Hematopoietic multipotent progenitor cell treated with erythropoietin and hydrocortisone succinate and interleukin-3 and kit ligand, for 15 days (in vitro differentiated cells): ENCODE measurements around the gene GOLM1.
A peak's percentile ranks its signal among the peaks of the same experiment; 100 is the strongest.

Source experiments
- DNase-seq: peaks from one replicate; pipeline ENCODE4 v3.0.0-alpha.2; 2015; ENCODE audit warnings: low spot score

The GOLM1 gene

DNA sequence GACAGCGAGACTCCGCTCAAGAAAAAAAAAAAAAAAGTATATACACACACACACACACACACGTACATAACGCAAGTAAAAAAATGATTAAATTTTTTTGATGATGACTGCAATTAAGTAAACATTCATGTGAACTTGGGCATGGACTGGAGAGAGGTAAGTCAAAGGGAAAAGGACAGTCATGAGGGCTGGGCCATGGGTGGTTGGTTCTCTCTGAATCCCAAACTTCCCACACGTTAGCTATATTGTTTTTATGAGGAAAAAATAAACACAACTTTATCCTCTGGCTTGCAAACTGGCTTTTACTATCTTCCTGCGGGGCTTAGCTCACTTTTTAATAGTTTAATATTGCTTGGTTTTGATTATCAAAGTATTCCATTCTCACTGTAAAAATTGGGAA, 53.7 kb downstream of the GOLM1 start:
- DNase-seq: no peak

GRCh38 chr9:86043999-86044398, 55.4 kb downstream of the GOLM1 start:
- DNase-seq: no peak

- DNase-seq: no peak
Observed at GRCh38 chr9:86043586-86043985, 55.8 kb downstream of the GOLM1 start.

DNA sequence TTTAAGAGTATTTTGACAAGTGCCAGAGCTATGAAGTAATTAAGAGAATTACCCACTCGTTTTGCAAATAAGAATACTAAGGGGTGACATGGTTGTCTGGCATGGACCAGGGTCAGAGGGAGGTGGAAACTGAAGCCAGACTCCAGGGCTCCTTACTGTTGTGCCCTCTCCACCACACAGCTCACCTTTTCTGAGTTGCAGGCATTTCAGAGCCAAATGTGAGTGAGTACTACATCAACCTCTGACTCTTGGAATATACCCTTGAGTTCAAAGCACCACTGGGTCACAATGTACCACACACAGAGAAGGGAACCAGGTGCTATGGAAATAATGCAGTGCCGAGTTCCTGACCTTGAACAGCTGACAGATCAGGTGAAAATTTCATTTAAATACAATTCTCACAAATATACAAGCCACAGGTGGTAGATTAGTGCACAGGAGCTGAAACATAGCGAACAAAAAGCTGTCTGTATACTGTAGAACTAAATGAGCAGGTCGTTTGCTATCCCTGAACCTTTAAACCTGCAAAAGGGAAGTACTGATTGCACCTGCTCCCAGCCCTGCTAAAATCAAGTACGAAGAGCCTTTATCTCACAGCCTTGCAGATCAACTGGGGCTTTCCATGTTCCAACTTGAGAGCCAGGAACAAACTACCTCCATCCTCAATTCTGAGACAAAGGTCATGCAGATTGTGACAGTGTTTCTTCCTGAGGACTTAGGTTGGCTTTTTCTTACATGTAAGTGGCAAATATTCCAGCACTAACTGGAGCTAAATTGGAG, 57.0 kb downstream of the GOLM1 start:
- no peak for DNase-seq

DNA sequence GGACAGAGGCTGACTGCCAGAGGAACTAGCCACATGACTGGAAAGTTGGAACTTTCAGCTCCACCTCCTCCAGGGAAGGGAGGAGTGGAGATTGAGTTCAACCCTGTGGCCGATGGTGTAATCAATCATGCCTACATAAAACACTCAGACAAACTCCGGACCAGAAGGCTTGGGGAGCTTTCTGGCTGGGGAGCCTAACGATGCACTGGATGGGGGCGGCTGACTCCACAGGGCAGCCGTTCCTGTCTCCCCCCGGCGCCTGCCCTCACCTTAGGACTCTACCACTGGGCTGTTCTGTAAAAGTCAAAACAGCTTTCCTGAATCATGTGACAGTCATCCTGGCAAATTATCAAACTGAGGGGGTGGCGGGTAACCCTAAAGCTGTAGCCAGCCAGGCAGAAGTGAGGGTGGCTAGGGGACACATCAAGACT, 58.0 kb downstream of the GOLM1 start:
- no peak for DNase-seq

DNA sequence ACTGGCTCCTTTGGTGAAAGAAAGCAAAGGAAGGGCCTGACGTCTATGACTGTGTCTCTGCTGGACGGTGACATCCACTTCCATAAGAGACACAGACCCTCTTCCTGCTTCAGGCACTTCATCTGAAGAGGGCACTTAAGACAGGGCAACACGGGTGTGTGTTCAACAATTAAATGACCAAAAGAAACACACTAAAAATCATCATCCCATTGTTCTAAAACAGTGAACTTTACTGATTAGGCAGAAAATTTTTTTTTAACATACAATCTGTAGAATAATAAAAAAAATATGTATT, 58.5 kb downstream of the GOLM1 start:
- no peak for DNase-seq

DNA sequence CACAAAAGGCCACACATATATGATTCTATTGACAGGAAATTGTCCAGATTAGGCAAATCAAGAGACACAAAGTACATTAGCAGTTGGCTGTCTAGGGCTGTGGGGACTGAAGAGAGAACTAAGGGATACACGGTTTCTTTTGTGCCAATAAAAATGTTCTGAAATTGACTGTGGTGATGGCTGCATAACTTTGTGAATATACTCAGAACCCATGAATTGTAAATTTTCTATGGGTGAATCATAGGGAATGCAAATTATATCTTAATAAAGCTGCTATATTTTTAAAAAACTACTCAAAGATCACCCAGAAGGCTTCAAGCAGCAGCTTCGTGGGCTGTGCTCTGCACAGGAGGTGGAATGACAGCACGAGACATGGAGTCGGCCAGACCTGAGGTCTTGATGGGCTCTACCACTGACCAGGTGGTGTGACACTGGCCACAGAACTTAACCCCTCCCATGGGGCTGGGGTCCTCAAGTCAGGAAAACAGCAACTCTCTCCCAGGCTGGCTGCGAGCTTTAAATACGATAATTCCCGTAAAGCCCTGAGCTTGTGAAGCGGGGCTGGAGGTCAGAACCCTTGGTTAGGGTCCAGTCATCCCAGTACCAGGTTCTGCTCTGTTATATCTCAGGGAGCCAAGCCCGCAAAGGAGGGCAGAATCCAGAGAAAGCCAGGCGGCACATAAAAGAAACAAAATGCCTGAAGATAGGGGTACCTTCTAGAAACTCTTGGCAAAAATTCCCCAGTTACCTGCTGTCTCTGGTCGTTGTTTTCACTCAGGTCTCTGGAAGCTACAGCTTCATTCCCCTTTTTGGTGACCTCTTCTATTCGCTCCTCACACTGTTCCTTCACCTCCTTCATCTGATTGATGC, 59.1 kb downstream of the GOLM1 start:
- DNase-seq: no peak

GRCh38 chr9:86036555-86036954, 62.8 kb downstream of the GOLM1 start:
- DNase-seq: no peak

DNA sequence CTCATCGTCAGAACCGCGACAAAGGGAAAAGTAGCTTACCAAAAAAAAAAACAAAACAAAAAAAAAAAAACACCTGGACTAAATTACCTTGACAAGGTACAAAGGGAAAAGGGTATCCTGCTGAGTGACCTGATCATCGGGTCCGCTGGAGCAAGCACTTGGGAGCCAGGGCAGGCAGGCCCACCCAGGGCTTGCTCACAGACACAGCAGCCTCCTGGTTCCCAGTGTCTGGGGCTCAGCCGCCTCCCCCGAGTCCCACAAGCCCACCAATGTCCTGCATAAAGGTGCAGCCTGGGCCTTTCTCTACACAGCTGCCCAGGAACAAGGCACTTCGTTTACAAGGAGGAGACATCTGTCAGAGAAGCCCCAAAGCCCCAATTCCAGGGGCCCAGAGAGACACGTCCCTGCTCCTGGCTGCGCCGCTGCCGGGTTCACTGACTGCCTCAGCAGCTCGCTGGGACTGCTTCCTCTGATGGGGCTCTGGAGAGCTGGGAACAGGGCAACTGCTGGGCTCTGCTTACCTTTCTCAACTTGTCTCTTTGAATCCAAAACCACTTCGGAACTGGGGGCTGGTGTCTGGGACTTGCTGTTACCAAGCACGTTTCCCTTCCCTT, 63.4 kb downstream of the GOLM1 start:
- DNase-seq: no peak

DNA sequence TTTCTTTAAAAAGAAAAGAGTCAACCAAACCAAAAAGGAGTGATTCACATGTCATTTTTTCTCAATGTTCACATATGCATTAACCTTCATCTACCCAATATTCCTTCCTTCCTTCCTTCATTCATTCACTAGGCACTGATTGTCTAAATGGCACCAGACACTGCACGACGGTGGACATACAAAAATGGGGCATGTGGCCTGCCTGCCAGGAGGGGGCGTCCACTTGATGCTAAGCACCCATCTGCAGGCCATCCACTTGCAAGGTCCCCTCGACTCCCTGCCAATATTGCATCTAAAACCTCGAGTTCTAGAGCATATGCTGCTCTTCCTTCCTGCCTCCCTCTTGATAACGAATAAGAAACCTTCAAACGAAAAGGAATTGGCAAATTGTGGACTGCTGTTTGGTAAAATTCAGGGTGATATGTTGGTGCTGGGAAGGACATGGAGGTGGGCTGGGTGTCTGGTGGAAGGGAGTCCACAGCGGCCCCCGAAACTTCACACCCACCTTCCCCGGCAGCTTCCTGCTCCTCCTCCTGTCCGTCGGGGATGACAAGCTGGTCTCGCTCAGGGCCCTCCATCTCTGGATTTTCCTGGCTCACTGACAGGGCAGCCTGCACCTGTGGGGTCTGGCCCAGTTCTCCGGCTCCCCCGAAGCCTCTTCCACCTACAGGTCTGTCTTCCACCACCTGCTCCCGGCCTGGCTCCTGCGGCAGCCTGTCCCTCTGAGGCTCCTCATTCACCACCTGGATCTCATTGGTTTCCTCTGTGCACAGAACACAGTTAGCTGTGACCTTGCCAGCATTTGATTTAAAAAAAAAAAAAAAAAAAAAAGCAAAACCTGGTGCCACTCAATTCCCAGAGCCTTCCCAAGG, 64.3 kb downstream of the GOLM1 start:
- DNase-seq: peak; percentile 20

- DNase-seq: no peak
Observed at GRCh38 chr9:86027767-86028166, 71.6 kb downstream of the GOLM1 start.

DNA sequence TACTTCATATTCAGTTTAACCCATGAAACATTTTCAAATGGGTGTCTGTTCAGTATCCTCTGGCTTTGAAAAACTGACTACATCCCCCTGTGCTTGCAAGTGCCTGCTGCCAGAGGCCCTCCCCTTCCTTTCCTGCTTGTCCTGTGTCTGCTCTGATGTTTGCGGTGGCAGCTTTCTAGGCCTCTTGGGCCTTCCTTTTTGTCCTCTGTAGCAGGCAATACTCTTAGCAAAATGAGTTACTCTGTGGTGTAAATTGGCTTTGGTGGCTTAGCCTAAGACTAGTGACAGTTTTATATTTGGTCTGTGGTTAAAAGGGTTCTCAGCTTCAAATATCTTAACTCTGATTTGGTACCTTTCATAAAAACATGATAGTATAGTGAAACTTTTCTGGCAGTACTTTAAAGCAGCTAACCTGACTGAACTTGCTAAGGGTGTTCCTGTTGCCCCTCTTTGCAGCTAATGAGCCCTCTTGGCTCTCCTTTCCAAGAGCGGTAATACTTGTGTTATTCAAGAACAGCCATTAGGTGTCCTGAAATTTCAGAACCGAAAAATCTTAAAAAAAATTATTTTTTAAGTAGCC, 76.6 kb downstream of the GOLM1 start:
- no peak for DNase-seq

DNA sequence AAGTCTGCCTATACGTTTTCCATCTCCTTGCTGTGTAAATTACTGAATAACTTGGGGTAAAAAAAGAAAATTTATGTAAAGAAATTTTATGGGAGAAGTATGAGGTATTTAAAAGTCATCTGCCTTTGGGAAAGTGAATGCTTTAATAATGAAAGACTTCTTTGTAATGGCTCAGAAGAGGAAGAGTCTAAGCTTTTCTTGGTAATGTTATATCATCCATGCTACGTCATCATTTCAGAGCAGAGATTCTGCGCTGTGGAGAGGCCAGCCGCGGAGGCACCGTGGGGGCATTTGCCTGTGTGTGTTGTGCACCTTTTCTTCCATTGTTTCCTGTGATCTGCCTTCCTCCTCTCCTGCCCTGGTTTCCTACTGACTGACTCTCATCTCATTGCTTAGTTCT, 78.2 kb downstream of the GOLM1 start:
- DNase-seq: no peak

- DNase-seq: no peak
Observed at GRCh38 chr9:86020731-86021130, 78.6 kb downstream of the GOLM1 start.

DNA sequence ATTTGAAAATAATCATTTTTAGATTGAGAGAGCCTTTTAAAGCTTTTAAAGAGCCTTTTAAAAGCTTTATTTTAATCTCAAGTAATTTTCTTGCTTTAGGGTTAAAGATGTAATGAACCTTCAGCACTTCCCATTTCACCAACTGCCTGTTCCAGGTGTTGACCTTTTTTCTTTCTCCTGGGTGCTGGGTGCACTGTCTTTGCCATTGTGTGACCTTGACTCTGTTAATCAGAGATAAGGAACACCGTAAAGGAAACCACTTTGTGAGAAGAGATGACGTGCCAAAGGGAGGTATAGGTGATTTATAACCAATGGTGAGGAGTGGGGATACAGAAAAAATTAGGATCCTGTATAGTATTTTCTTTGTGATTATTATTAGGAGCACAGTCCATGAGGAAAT, 90.2 kb downstream of the GOLM1 start:
- no peak for DNase-seq

DNA sequence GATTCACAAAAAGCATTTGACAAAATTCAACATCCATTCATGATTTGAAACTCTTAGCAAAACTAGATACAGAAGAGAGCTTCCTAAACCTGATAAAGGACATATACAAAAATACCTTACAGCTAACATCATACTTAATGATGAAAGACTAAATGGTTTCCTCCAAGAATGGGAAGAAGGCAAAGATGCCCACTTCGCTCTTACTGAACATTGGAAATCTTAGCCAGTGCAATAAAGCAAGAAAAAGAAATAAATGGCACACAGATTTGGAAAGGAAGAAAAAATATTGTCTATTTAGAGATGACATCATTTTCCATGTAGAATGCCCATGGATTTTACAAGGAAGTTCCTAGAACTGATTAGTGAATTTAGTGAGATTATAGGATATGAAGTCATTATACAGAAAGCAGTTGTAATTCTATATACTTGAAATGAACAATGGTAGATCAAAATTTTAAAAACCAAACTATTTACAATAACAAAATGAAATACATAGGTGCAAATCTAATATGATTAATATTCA, 94.0 kb downstream of the GOLM1 start:
- DNase-seq: no peak

GRCh38 chr9:85995599-85995998, 103.8 kb downstream of the GOLM1 start:
- no peak for DNase-seq

DNA sequence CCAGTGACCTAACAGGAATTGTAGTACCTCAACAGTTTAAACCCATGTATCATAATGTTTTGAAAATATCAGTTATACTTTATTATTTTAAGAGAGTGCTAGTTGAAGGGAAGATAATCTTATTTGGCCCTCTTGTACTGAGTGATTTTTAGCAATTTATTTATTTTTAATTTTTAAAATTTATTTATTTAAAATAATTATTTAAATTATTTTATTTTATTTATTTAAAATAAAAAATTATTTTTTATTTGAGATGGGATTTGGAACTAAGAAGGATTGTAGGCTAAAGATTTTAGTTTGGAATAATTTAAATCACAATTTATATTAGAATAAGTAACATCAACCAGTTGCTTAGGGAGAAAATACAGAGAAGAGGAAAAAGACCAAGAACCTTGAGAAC, 104.3 kb downstream of the GOLM1 start:
- DNase-seq: no peak

- no peak for DNase-seq
Observed at GRCh38 chr9:85994191-85994590, 105.2 kb downstream of the GOLM1 start.

DNA sequence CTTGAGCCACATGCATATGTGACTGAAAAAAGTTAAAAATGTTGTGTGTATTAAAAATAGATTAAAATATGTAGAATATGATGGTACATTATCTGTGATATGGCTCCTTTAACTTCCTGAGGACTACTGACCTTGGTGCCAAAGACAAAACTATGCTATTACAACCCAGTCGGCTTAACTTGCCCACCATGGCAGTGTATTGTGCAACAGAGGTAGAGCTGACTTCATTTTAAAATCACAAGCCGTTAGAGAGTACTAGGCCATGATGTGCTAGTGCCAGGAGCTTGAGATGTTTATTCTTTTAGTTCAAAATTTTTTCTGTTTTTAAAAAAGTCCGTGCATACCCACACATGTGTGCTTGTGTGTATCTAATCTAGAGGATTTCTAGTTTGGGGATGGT, 112.1 kb downstream of the GOLM1 start:
- DNase-seq: no peak

- DNase-seq: no peak
Observed at GRCh38 chr9:85984457-85984856, 114.9 kb downstream of the GOLM1 start.

GRCh38 chr9:85981369-85981768, 118.0 kb downstream of the GOLM1 start:
- no peak for DNase-seq
